H1 (cell line): ENCODE data around the gene ARHGAP42. TPM values are rescaled to one million over a fixed set of nuclear protein-coding genes. Genes with fewer than 3 reads are reported as not detected.

Source experiments
- CTCF ChIA-PET: fragments of 300-600 bp; sonication (Branson Sonifier 250); formaldehyde crosslinking; loops from one replicate; lab custom pipeline; 2021; ENCODE audit not compliant: partially characterized antibody; lab: Charles Lee
- POLR2A ChIA-PET: fragments of 300-600 bp; sonication (Branson Sonifier 250); formaldehyde crosslinking; loops from one replicate; lab custom pipeline; 2021; ENCODE audit warnings: inconsistent platforms; ENCODE audit not compliant: partially characterized antibody; lab: Charles Lee
- DNase-seq, 2 experiments: peaks; one replicate each; pipeline versions ENCODE4 v3.0.0 to v3.0.0-alpha.2; 2010 to 2022; ENCODE audit warnings: low spot score in 2 of 2, low read depth in 1 of 2, mixed read lengths in 1 of 2
- FAIRE-seq: peaks from 2 replicates; lab custom pipeline; 2011; peaks lifted over from hg19 to GRCh38; lab: Jason Lieb, UNC
- H2AFZ ChIP-seq: 2 replicates; pipeline ENCODE4 v1.8.1; 2012; ENCODE audit warnings: low read length, inconsistent platforms
- H2AK5ac ChIP-seq: 2 replicates; pipeline ENCODE4 v1.6.1; 2013; ENCODE audit warnings: low read depth, low read length
- H2BK120ac ChIP-seq: replicated peaks from 2 replicates; pipeline ENCODE3; 2013; ENCODE audit warnings: low read depth, low read length, inconsistent platforms
- H2BK12ac ChIP-seq: 2 replicates; pipeline ENCODE4 v1.6.1; 2013; ENCODE audit warnings: low read depth, low read length
- H2BK15ac ChIP-seq: 2 replicates; pipeline ENCODE4 v1.6.1; 2013; ENCODE audit warnings: low read length
- H2BK20ac ChIP-seq: 2 replicates; pipeline ENCODE4 v1.6.1; 2013; ENCODE audit warnings: low read length
- H2BK5ac ChIP-seq: 2 replicates; pipeline ENCODE4 v1.6.1; 2013; ENCODE audit warnings: low read depth, low read length
- H3K14ac ChIP-seq: 2 replicates; pipeline ENCODE4 v1.6.1; 2013; ENCODE audit warnings: inconsistent platforms; ENCODE audit not compliant: insufficient read length
- H3K18ac ChIP-seq: 2 replicates; pipeline ENCODE4 v1.6.1; 2013; ENCODE audit warnings: low read length; ENCODE audit errors: extremely low read depth
- H3K23ac ChIP-seq: 2 replicates; pipeline ENCODE4 v1.6.1; 2013; ENCODE audit warnings: inconsistent platforms; ENCODE audit not compliant: insufficient read length
- H3K23me2 ChIP-seq: 2 replicates; pipeline ENCODE4 v1.6.1; 2013; ENCODE audit warnings: low read depth, low read length
- H3K27ac ChIP-seq: 2 replicates; pipeline ENCODE4 v1.6.1; 2011; ENCODE audit warnings: low read depth, low read length, inconsistent platforms
- H3K27me3 ChIP-seq, 4 experiments: replicated peaks in 1 of 4; 1 replicate in 1 of 4; 2 replicates in 3 of 4; pipeline versions ENCODE4 v1.6.1 to v1.8.1; 2011 to 2013; ENCODE audit warnings: low read length in 3 of 4, mild to moderate bottlenecking in 3 of 4, inconsistent platforms in 2 of 4, mixed read lengths in 2 of 4, moderate library complexity in 1 of 4; ENCODE audit not compliant: control insufficient read depth in 3 of 4, insufficient read depth in 3 of 4; ENCODE audit errors: extremely low read depth in 1 of 4
- H3K36me3 ChIP-seq, 4 experiments: 2 replicates each; pipeline versions ENCODE4 v1.6.1 to v1.8.1; 2011 to 2013; ENCODE audit warnings: mild to moderate bottlenecking in 4 of 4, low read length in 3 of 4, moderate library complexity in 2 of 4, control low read depth in 1 of 4, inconsistent platforms in 1 of 4; ENCODE audit not compliant: insufficient read depth in 4 of 4, control insufficient read depth in 2 of 4
- H3K4ac ChIP-seq: replicated peaks from 2 replicates; pipeline ENCODE3; 2013; ENCODE audit warnings: low read length, low read depth, mixed read lengths, inconsistent platforms; ENCODE audit not compliant: insufficient read length
- H3K4me1 ChIP-seq, 4 experiments: replicated peaks in 1 of 4; 1 replicate in 1 of 4; 2 replicates in 3 of 4; pipeline versions ENCODE4 v1.6.1 to v1.8.1; 2011 to 2013; ENCODE audit warnings: low read length in 3 of 4, inconsistent platforms in 2 of 4, mixed read lengths in 1 of 4; ENCODE audit not compliant: insufficient read depth in 4 of 4, control insufficient read depth in 3 of 4
- H3K4me2 ChIP-seq, 2 experiments: 2 replicates each; pipeline versions ENCODE4 v1.6.1 to v1.8.1; 2011 to 2013; ENCODE audit warnings: low read depth in 2 of 2, low read length in 2 of 2, control low read depth in 1 of 2, inconsistent platforms in 1 of 2, mild to moderate bottlenecking in 1 of 2; ENCODE audit not compliant: insufficient read depth in 1 of 2
- H3K4me3 ChIP-seq, 4 experiments: fragments of 200-600, 300-600 bp in 1 of 4; sonication (generic), shearing (Covaris generic), sonication (Bioruptor Twin) in 1 of 4; 2 replicates each; pipeline versions ENCODE4 v1.5.1 to v1.8.1; 2011 to 2016; ENCODE audit warnings: low read length in 4 of 4, low read depth in 3 of 4, control low read depth in 2 of 4, inconsistent platforms in 2 of 4, mild to moderate bottlenecking in 2 of 4, mixed read lengths in 1 of 4, moderate library complexity in 1 of 4; ENCODE audit not compliant: insufficient read depth in 2 of 4; ENCODE audit errors: extremely low read depth in 1 of 4
- H3K56ac ChIP-seq: replicated peaks from 2 replicates; pipeline ENCODE3; 2013; ENCODE audit warnings: low read depth, mild to moderate bottlenecking, mixed read lengths, low read length, inconsistent platforms; ENCODE audit not compliant: insufficient read length
- H3K79me1 ChIP-seq: 2 replicates; pipeline ENCODE4 v1.6.1; 2013; ENCODE audit warnings: low read depth, low read length, control low read depth
- H3K79me2 ChIP-seq, 2 experiments: 2 replicates each; pipeline versions ENCODE4 v1.6.1 to v1.8.1; 2012 to 2013; ENCODE audit warnings: low read length in 2 of 2, mild to moderate bottlenecking in 2 of 2, inconsistent platforms in 1 of 2; ENCODE audit not compliant: insufficient read depth in 2 of 2, control insufficient read depth in 1 of 2
- H3K9ac ChIP-seq, 4 experiments: replicated peaks in 1 of 4; 1 replicate in 1 of 4; 2 replicates in 3 of 4; pipeline versions ENCODE4 v1.6.1 to v1.8.1; 2011 to 2013; ENCODE audit warnings: low read depth in 3 of 4, low read length in 3 of 4, control low read depth in 2 of 4, mild to moderate bottlenecking in 2 of 4, moderate library complexity in 2 of 4, inconsistent platforms in 1 of 4; ENCODE audit errors: extremely low read depth in 1 of 4
- H3K9me3 ChIP-seq, 2 experiments: 2 replicates each; pipeline versions ENCODE4 v1.6.1 to v1.8.1; 2012 to 2013; ENCODE audit warnings: mild to moderate bottlenecking in 2 of 2, moderate library complexity in 2 of 2, control low read depth in 1 of 2, inconsistent platforms in 1 of 2, low read depth in 1 of 2, low read length in 1 of 2, mixed read lengths in 1 of 2; ENCODE audit not compliant: insufficient read depth in 2 of 2
- H4K20me1 ChIP-seq, 2 experiments: replicated peaks in 1 of 2; 2 replicates each; pipeline versions ENCODE3 to v1.8.1; 2011 to 2013; ENCODE audit warnings: inconsistent platforms in 2 of 2, low read length in 2 of 2, mild to moderate bottlenecking in 1 of 2; ENCODE audit not compliant: insufficient read depth in 2 of 2, control insufficient read depth in 1 of 2
- H4K5ac ChIP-seq: 2 replicates; pipeline ENCODE4 v1.6.1; 2013; ENCODE audit warnings: low read length, low read depth, mixed read lengths, inconsistent platforms; ENCODE audit not compliant: insufficient read length
- H4K8ac ChIP-seq: 2 replicates; pipeline ENCODE4 v1.8.0; 2013; ENCODE audit warnings: mild to moderate bottlenecking, moderate library complexity, low read length, inconsistent platforms; ENCODE audit not compliant: insufficient read depth; ENCODE audit errors: extremely low read depth
- H4K91ac ChIP-seq: replicated peaks from 2 replicates; pipeline ENCODE3; 2013; ENCODE audit warnings: low read length, mixed read lengths, inconsistent platforms; ENCODE audit not compliant: insufficient read length
- BCL11A ChIP-seq, 2 experiments: IDR thresholded peaks; one replicate each; pipeline ENCODE4 v1.6.1; 2011; ENCODE audit warnings: low read depth in 2 of 2, low read length in 2 of 2, mild to moderate bottlenecking in 2 of 2
- CBX8 ChIP-seq: fragments of 300-800, 300-1000 bp; sonication (generic); IDR thresholded peaks from 2 replicates; pipeline ENCODE4 v1.7.1; 2016; ENCODE audit warnings: low read depth, low read length, borderline replicate concordance
- CTBP2 ChIP-seq: IDR thresholded peaks from 2 replicates; pipeline ENCODE4 v1.7.0; 2011; ENCODE audit warnings: borderline replicate concordance, mild to moderate bottlenecking, moderate library complexity, mixed read lengths, low read length; ENCODE audit not compliant: insufficient read depth, insufficient read length
- NRF1 ChIP-seq: IDR thresholded peaks from 2 replicates; pipeline ENCODE4 v1.6.1; 2011; ENCODE audit warnings: mild to moderate bottlenecking, low read depth, low read length, improper control_type of control experiment
- SIRT6 ChIP-seq: IDR thresholded peaks from one replicate; pipeline ENCODE4 v1.7.1; 2012; ENCODE audit warnings: low read length, inconsistent platforms
- SP2 ChIP-seq: IDR thresholded peaks from 2 replicates; pipeline ENCODE4 v1.6.1; 2012; ENCODE audit warnings: mild to moderate bottlenecking, low read length, inconsistent platforms
- WGBS, 2 experiments: shearing (Covaris generic) in 1 of 2; methylation state at CpG; one replicate each; pipeline versions ENCODE4 v1.1.6 to v1.1.7; 2013 to 2015; ENCODE audit warnings: low lambda C conversion rate in 2 of 2, mixed read lengths in 2 of 2, inconsistent platforms in 1 of 2, low coverage in 1 of 2, missing lambda C conversion rate in 1 of 2; ENCODE audit not compliant: insufficient replicate concordance in 2 of 2, insufficient coverage in 1 of 2, insufficient read length in 1 of 2; ENCODE audit errors: extremely low coverage in 1 of 2, missing lambda C conversion rate in 1 of 2; 5-methylcytosine and 5-hydroxymethylcytosine counted together
- polyA plus RNA-seq, 7 experiments: library from polyadenylated mRNA; depleted of rRNA in 3 of 7; stranded (reverse) in 5 of 7; unstranded in 2 of 7; fragments of >200 nt in 5 of 7; fragments of 200-250 nt in 2 of 7; gene quantifications; 1 replicate in 5 of 7; 2 replicates in 1 of 7; 4 replicates in 1 of 7; pipeline versions ENCODE4 v1.2.1 to v1.2.3, GENCODE V29; 2011 to 2013; ENCODE audit warnings: missing spikeins in 2 of 7, mixed read lengths in 2 of 7
- total RNA-seq: library from RNA; stranded (reverse); fragmentation: NEBNext Ultra II Directional; extraction: Animal tissue kit (Norgen Biotek cat#: 25700); gene quantifications from 2 replicates; pipeline ENCODE4 v1.2.1, GENCODE V29; 2021
- TF ChIP-seq, protein P1 (sequence below): IDR thresholded peaks from 2 replicates; pipeline ENCODE4 v1.6.1; 2012; ENCODE audit warnings: inconsistent platforms

ARHGAP42 gene
- total and polyA plus RNA-seq, 2 of the 8 experiments (the other 6 are each of a cell fraction or from before 2014, with no cell fraction given), result 22.2 to 33.5 TPM

- no peak overlapping the region for H3K14ac ChIP-seq
- TF ChIP-seq CTBP2 (no peak), BCL11A (IDR thresholded peaks at IDR 0.05; ENCODE audit: low read depth in 2 of 2, low read length in 2 of 2) (no peak), NRF1 (no peak), SIRT6 (no peak), CBX8 (no peak), SP2 (no peak)
- TF ChIP-seq, protein P1, sequence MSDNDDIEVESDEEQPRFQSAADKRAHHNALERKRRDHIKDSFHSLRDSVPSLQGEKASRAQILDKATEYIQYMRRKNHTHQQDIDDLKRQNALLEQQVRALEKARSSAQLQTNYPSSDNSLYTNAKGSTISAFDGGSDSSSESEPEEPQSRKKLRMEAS, result no peak
- no peak overlapping the region for H3K4me3 ChIP-seq
- H4K20me1 ChIP-seq, result no peaks in the 10 kb centered on the region
- no peak overlapping the region for H2BK120ac ChIP-seq
- H3K18ac ChIP-seq, result no peak overlapping the region
- H2BK15ac ChIP-seq, result no peak overlapping the region
- peaks cover 0 to 14% (median 6%) of the 10 kb centered on the region in 4 experiments; a peak in 5 of 7 replicates for H3K4me1 ChIP-seq
- H2AK5ac ChIP-seq, result no peak overlapping the region
- DNase-seq (no peak), FAIRE-seq (no peak)
- no peak overlapping the region for H2BK12ac ChIP-seq
- WGBS, 2 experiments, result 95% methylated on average over 1 of the region's 1 CpG; no CpG with 5 or more reads in 1 of the 2 experiments
- ChIA-PET POLR2A (no interaction called here), CTCF (no interaction called here)
- no peak overlapping the region for H2BK20ac ChIP-seq
- no peak overlapping the region for H4K5ac ChIP-seq
- no peaks in the 10 kb centered on the region for H3K36me3 ChIP-seq
- H3K23ac ChIP-seq, result no peak overlapping the region
- no peak overlapping the region for H3K27ac ChIP-seq
- H3K9ac ChIP-seq, result no peak overlapping the region
- no peaks in the 10 kb centered on the region for H3K23me2 ChIP-seq
- no peak overlapping the region for H2BK5ac ChIP-seq
- H4K91ac ChIP-seq, result no peak overlapping the region
- no peaks in the 10 kb centered on the region for H3K9me3 ChIP-seq
- no peak overlapping the region for H3K56ac ChIP-seq
- H4K8ac ChIP-seq, result no peak overlapping the region
- H3K27me3 ChIP-seq, result no peaks in the 10 kb centered on the region
- H3K4ac ChIP-seq, result no peak overlapping the region
- no peak overlapping the region for H2AFZ ChIP-seq
- no peak overlapping the region; a peak in 1 of 4 replicates for H3K4me2 ChIP-seq
- H3K79me2 ChIP-seq, result no peaks in the 10 kb centered on the region
- no peaks in the 10 kb centered on the region for H3K79me1 ChIP-seq
Observed at GRCh38 chr11:100955318-100955717, 268.2 kb downstream of the ARHGAP42 start.
